Naive B cell (primary cell): Measurements from ENCODE around the gene PLPP3. TPM values are rescaled to one million over a fixed set of nuclear protein-coding genes. Genes with fewer than 3 reads are reported as not detected.
"Not testable (repeated sequence)": the region's sequence is repeated elsewhere in the genome, so short reads cannot be mapped to it uniquely, and the experiment has no call there.

Experiments
- ATAC-seq, 2 donors: fragments of 150-1000 bp; cut with Tn5 transposase; 2 replicates each; pipeline ENCODE4 v1.10.0; 2021; ENCODE audit warnings: low read depth in 2 of 2, mild to moderate bottlenecking in 2 of 2, moderate library complexity in 2 of 2
- DNase-seq: peaks from one replicate; pipeline ENCODE4 v3.0.0; 2022
- H3K27ac Mint-ChIP-seq, 6 donors: one replicate each; pipeline ENCODE4 v1.8.0; 2020 to 2022; ENCODE audit warnings: mild to moderate bottlenecking in 6 of 6, mixed read lengths in 6 of 6, moderate library complexity in 5 of 6, inconsistent platforms in 2 of 6
- H3K27me3 Mint-ChIP-seq, 3 donors: one replicate each; pipeline ENCODE4 v1.8.0; 2021 to 2022; ENCODE audit warnings: mixed read lengths in 3 of 3, mild to moderate bottlenecking in 1 of 3
- H3K36me3 Mint-ChIP-seq, 2 donors: one replicate each; pipeline ENCODE4 v1.8.0; 2020 to 2022; ENCODE audit warnings: mixed read lengths in 2 of 2, inconsistent platforms in 1 of 2, mild to moderate bottlenecking in 1 of 2
- H3K4me1 Mint-ChIP-seq, 3 donors: one replicate each; pipeline ENCODE4 v1.8.0; 2020 to 2022; ENCODE audit warnings: mixed read lengths in 3 of 3, inconsistent platforms in 1 of 3, mild to moderate bottlenecking in 1 of 3, moderate library complexity in 1 of 3
- H3K4me3 Mint-ChIP-seq, 8 donors: one replicate each; pipeline ENCODE4 v1.8.0; 2020 to 2022; ENCODE audit warnings: mild to moderate bottlenecking in 8 of 8, mixed read lengths in 8 of 8, moderate library complexity in 8 of 8, inconsistent platforms in 2 of 8
- H3K9me3 Mint-ChIP-seq, 7 donors: one replicate each; pipeline ENCODE4 v1.8.0; 2020 to 2022; ENCODE audit warnings: mixed read lengths in 7 of 7, mild to moderate bottlenecking in 5 of 7, inconsistent platforms in 2 of 7, moderate library complexity in 1 of 7
- polyA plus RNA-seq, 6 donors: library from polyadenylated mRNA; unstranded; fragments of 300-500 nt; fragmentation: Illumina TruSeq; gene quantifications; one replicate each; pipeline ENCODE4 v1.2.3, GENCODE V29; 2021; ENCODE audit warnings: low read depth in 6 of 6

PLPP3 gene
- polyA plus RNA-seq: 1 to 10 TPM in 5 of 6 donors, under 1 TPM in 1; 1.00 to 2.6 (median 1.5) TPM

GRCh38 chr1:56578963-56579875 lies at the start of gene PLPP3:
Gene PLPP3, minus strand, starts transcription at chr1:56579563. Its CDS starts 547 bp downstream, at chr1:56579016.
- DNase-seq (peak; percentile 29), ATAC-seq (peak; percentile 15 to 17)
- Mint-ChIP-seq H3K27ac (peak within 1 kb of the TSS in 5 of 6 donors; percentile 42 to 88 (median 85)), H3K36me3 (no peaks in the 10 kb centered on the region), H3K4me3 (peak within 1 kb of the TSS; percentile 93 to 98 (median 96)), H3K4me1 (peaks cover 26 to 42% (median 36%) of the 10 kb centered on the region in 3 donors), H3K27me3 (peaks cover 0 to 8% (median 4%) of the 10 kb centered on the region in 3 donors), H3K9me3 (no peaks in the 10 kb centered on the region)

GRCh38 chr1:56627636-56628039 lies 48.3 kb upstream of the PLPP3 start:
- no peaks in the 10 kb centered on the region for H3K4me1 Mint-ChIP-seq
- no peak overlapping the region for H3K27ac Mint-ChIP-seq
- ATAC-seq: no peak
- no peaks in the 10 kb centered on the region for H3K36me3 Mint-ChIP-seq
- H3K9me3 Mint-ChIP-seq: peaks cover 0 to 3% (median 2%) of the 10 kb centered on the region in 7 donors
- H3K27me3 Mint-ChIP-seq: peaks cover 19 to 28% (median 23%) of the 10 kb centered on the region in 3 donors
- DNase-seq: no peak
- no peak overlapping the region for H3K4me3 Mint-ChIP-seq

- Mint-ChIP-seq H3K27me3 (peaks cover 15 to 27% (median 18%) of the 10 kb centered on the region in 3 donors), H3K27ac (no peak overlapping the region), H3K4me3 (no peak overlapping the region), H3K9me3 (peaks cover 0 to 6% (median 3%) of the 10 kb centered on the region in 7 donors), H3K36me3 (no peaks in the 10 kb centered on the region), H3K4me1 (no peaks in the 10 kb centered on the region)
- ATAC-seq (no peak), DNase-seq (no peak)
These were observed 47.8 kb upstream of the PLPP3 start for GRCh38 chr1:56627019-56627635.

GRCh38 chr1:56626546-56626945 lies 47.2 kb upstream of the PLPP3 start:
- no peak for DNase-seq
- Mint-ChIP-seq H3K27me3 (peaks cover 20 to 26% (median 22%) of the 10 kb centered on the region in 3 donors), H3K4me3 (no peak overlapping the region), H3K9me3 (peaks cover 0 to 9% (median 4%) of the 10 kb centered on the region in 7 donors), H3K4me1 (no peaks in the 10 kb centered on the region), H3K27ac (no peak overlapping the region), H3K36me3 (no peaks in the 10 kb centered on the region)
- no peak for ATAC-seq

GRCh38 chr1:56625819-56626440 lies 46.6 kb upstream of the PLPP3 start:
- Mint-ChIP-seq H3K27ac (no peak overlapping the region), H3K4me3 (no peak overlapping the region), H3K36me3 (no peaks in the 10 kb centered on the region), H3K27me3 (peaks cover 21 to 28% (median 26%) of the 10 kb centered on the region in 3 donors), H3K4me1 (no peaks in the 10 kb centered on the region), H3K9me3 (peaks cover 0 to 9% (median 4%) of the 10 kb centered on the region in 7 donors)
- no peak for DNase-seq
- no peak for ATAC-seq

GRCh38 chr1:56617141-56617540 lies 37.8 kb upstream of the PLPP3 start:
- Mint-ChIP-seq H3K4me1 (no peaks in the 10 kb centered on the region), H3K4me3 (no peak overlapping the region), H3K27me3 (peaks cover 14 to 42% (median 15%) of the 10 kb centered on the region in 3 donors), H3K27ac (no peak overlapping the region), H3K36me3 (no peaks in the 10 kb centered on the region), H3K9me3 (peaks cover 0 to 19% (median 9%) of the 10 kb centered on the region in 7 donors)
- no peak for DNase-seq
- ATAC-seq: no peak

DNA sequence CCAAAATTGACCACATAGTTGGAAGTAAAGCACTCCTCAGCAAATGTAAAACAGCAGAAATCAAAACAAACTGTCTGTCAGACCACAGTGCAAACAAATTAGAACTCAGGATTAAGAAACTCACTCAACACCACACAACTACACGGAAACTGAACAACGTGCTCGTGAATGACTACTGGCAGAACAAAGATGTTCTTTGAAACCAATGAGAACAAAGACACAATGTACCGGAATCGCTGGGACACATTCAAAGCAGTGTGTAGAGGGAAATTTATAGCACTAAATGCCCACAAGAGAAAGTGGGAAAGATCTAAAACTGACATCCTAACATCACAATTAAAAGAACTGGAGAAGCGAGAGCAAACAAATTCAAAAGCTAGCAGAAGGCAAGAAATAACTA lies 31.4 kb upstream of the PLPP3 start:
- not testable (repeated sequence) for H3K4me3 Mint-ChIP-seq, H3K27ac Mint-ChIP-seq, H3K4me1 Mint-ChIP-seq, ATAC-seq, H3K36me3 Mint-ChIP-seq, DNase-seq
- Mint-ChIP-seq H3K9me3 (peaks cover 0 to 26% (median 12%) of the 10 kb centered on the region in 7 donors), H3K27me3 (peaks cover 2 to 22% (median 18%) of the 10 kb centered on the region in 3 donors)

- DNase-seq, H3K36me3 Mint-ChIP-seq, H3K4me1 Mint-ChIP-seq, ATAC-seq, H3K4me3 Mint-ChIP-seq, H3K27ac Mint-ChIP-seq: not testable (repeated sequence)
- peaks cover 0 to 26% (median 10%) of the 10 kb centered on the region in 7 donors for H3K9me3 Mint-ChIP-seq
- peaks cover 8 to 24% (median 18%) of the 10 kb centered on the region in 3 donors for H3K27me3 Mint-ChIP-seq
These were observed 30.7 kb upstream of the PLPP3 start for GRCh38 chr1:56610097-56610496.

DNA sequence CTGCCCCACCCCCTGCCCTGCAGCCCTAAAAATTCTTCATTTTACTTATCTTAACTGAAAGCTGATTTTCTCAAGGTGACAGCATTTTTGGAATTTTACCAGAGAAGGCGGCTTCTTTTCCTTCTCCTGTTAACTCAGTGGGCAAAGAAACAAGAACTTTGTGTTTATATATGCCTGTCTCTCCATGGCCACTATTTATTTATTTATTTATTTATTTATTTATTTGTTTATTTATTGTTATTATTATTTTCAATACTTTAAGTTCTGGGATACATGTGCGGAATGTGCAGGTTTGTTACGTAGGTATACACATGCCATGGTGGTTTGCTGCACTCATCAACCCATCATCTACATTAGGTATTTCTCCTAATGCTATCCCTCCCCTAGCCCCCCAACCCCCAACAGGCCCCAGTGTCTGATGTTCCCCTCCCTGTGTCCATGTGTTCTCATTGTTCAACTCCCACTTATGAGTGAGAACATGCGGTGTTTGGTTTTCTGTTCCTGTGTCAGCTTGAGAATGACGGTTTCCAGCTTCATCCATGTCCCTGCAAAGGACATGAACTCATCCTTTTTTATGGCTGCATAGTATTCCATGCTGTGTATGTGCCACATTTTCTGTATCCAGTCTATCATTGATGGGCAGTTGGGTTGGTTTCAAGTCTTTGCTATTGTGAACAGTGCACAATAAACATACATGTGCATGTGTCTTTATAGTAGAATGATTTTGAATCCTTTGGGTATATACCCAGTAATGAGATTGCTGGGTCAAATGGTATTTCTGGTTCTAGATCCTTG lies 16.2 kb upstream of the PLPP3 start:
- peaks cover 0 to 12% (median 4%) of the 10 kb centered on the region in 7 donors for H3K9me3 Mint-ChIP-seq
- H3K36me3 Mint-ChIP-seq, H3K4me3 Mint-ChIP-seq, H3K4me1 Mint-ChIP-seq, DNase-seq, ATAC-seq: not testable (repeated sequence)
- H3K27me3 Mint-ChIP-seq: peaks cover 11 to 16% (median 15%) of the 10 kb centered on the region in 3 donors
- peak overlapping the region in 2 of 6 donors; percentile 5 to 51 for H3K27ac Mint-ChIP-seq

DNA sequence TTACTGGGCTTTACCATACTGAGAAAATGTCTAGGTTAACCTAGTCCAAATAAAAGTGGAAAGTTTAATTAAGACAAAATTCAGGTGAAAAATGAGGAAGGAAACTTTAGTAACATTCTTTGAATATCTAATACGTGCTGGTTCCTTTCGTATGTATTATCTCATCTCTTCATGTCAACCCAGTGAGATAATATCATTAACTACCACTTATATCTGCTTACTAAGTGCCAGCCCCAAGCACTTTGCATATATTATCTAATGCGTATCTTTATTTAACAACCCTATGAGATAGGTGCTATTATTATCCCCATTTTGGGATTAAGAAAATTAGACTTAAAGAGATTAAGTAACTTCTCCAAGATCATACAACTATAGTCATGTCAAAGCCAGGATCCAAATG lies 12.5 kb upstream of the PLPP3 start:
- ATAC-seq (no peak), DNase-seq (no peak)
- Mint-ChIP-seq H3K36me3 (no peaks in the 10 kb centered on the region), H3K4me1 (no peaks in the 10 kb centered on the region), H3K9me3 (peaks cover 0 to 7% (median 2%) of the 10 kb centered on the region in 7 donors), H3K4me3 (no peak overlapping the region), H3K27me3 (peaks cover 8 to 16% (median 9%) of the 10 kb centered on the region in 3 donors), H3K27ac (no peak overlapping the region)

GRCh38 chr1:56590520-56591011 lies 11.2 kb upstream of the PLPP3 start:
- no peak for DNase-seq
- Mint-ChIP-seq H3K27me3 (peaks cover 5 to 10% (median 8%) of the 10 kb centered on the region in 3 donors), H3K4me3 (no peak overlapping the region), H3K36me3 (no peaks in the 10 kb centered on the region), H3K9me3 (no peaks in the 10 kb centered on the region), H3K4me1 (no peaks in the 10 kb centered on the region), H3K27ac (no peak overlapping the region)
- ATAC-seq: no peak

- Mint-ChIP-seq H3K27me3 (peaks cover 5 to 8% (median 6%) of the 10 kb centered on the region in 3 donors), H3K9me3 (no peaks in the 10 kb centered on the region), H3K4me1 (no peaks in the 10 kb centered on the region), H3K36me3 (no peaks in the 10 kb centered on the region), H3K27ac (no peak overlapping the region), H3K4me3 (no peak overlapping the region)
- no peak for ATAC-seq
- no peak for DNase-seq
These were observed 10.0 kb upstream of the PLPP3 start for GRCh38 chr1:56589369-56589768.
